HG02642 (cell line): ENCODE data around the gene LETM1.
A peak's percentile ranks its signal among the peaks of the same experiment; 100 is the strongest.

ENCODE experiments used
- ATAC-seq: cut with Tn5 transposase; IDR thresholded peaks from one replicate; pipeline ENCODE4 v1.9.1; 2021; ENCODE audit warnings: mild to moderate bottlenecking; ENCODE audit not compliant: unreplicated experiment, poor library complexity

The LETM1 gene

DNA sequence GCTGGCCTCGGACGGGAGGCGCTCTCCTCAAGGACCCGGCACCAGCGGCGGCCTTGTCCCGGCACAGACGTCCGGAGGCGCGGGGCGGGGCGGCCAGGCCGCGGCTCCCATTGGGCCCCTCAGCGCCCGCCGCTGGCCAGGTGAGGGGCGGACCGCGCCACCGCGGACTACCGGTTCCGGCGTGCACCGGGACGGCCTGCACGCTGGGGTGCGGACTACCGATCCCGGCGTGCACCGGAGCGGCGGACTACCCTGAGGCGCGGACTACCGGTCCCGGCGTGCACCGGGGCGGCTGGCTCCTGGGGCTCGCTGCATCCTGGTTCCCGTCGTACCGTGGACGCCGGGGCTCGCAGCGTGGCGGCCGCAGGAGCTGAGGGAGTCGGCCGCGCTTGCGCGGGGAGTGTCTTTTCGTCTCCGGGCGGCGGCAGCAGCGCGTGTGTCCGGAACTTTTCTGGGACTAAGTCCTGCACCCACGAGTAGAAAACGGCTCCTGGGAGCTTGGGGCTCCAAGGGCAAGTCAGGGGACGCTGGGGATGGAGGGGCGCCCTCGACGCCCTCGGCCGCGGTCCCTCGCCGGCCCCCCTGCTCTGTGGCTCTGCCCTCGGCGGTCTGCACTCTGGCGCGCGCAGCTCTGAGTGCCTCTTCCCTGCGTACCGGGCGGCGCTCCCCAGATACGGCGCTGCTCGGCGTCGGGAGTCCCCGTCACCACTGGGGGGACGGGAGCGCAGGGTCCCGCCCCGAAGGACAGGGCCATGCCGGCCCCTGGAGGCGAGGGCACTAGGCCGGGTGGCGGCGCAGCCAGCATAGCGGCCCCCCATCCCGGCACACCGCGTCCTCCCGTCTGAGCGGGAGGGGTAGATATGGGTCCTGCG, at the start of gene LETM1:
Gene LETM1, minus strand, starts transcription at position 86 of the 872 bp plus-strand sequence. CDS start 206 bp downstream, outside the sequence.
- peak; percentile 87 for ATAC-seq

DNA sequence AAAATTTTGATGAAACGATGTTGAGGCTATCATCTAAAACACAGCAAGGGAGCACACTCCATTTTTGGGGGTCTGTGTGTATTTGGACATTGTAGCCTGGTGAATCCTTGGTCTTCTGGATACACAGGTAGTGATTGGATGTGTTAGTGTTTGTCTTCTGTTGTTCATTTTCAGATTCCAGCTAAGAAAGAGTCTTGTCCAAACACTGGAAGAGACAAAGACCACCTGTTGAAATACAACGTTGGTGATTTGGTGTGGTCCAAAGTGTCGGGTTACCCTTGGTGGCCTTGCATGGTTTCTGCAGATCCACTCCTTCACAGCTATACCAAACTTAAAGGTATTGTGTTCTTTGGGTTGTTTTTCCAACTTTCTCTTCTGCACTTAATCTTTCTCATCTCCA, 48.1 kb upstream of the LETM1 start:
- ATAC-seq, result no peak

- no peak for ATAC-seq
These were observed 47.1 kb upstream of the LETM1 start for GRCh38 chr4:1903035-1903434.

DNA sequence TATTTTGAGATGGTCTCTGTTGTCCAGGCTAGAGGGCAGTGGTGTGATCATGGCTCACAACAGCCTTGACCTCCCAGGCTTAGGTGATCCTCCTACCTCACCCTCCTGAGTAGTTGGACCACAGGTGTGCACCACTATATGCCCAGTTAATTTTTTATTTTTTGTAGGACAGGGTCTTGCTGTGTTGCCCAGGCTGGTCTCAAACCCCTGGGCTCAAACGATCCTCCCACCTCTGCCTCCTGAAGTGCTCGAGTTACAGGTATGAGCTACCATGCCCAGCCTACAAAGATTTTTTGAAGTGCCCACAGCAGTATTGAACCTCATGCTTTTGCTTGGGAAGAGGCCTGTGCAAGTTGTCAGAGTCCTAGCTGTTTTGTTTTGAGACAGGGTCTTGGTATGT, 46.3 kb upstream of the LETM1 start:
- no peak for ATAC-seq

- ATAC-seq, result no peak
These were observed 45.2 kb upstream of the LETM1 start for GRCh38 chr4:1901127-1901526.

DNA sequence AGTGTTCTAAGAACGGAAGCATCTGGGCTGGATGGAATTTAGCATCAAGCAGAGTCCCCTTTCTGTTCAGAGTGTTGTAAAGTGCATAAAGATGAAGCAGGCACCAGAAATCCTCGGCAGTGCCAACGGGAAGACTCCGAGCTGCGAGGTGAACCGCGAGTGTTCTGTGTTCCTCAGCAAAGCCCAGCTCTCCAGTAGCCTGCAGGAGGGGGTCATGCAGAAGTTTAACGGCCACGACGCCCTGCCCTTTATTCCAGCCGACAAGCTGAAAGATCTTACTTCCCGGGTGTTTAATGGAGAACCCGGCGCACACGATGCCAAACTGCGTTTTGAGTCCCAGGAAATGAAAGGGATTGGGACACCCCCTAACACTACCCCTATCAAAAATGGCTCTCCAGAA, 44.7 kb upstream of the LETM1 start:
- no peak for ATAC-seq

GRCh38 chr4:1900087-1900433, 44.1 kb upstream of the LETM1 start:
- ATAC-seq, result no peak

- ATAC-seq, result peak; percentile 81
These were observed 43.5 kb upstream of the LETM1 start for GRCh38 chr4:1899149-1900086.

DNA sequence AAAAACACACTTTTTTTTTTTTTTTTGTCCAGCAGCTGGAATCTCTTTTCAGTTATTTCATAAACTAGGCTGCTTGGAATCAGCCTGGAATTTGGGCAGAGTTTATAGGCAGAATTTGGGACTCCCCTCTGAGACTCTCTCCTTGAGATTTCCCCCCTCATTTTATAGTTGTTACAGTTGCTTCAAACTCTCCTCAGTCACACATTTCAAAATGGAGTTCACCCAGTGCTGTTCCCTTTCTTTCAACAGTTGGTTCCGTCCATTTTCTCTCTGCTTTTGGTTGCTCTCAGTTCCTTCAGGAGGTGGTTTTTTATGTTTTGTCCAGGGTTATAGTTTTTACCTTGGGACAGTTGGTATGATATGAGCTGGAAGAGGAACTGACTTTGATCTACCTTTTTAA, 42.7 kb upstream of the LETM1 start:
- no peak for ATAC-seq

DNA sequence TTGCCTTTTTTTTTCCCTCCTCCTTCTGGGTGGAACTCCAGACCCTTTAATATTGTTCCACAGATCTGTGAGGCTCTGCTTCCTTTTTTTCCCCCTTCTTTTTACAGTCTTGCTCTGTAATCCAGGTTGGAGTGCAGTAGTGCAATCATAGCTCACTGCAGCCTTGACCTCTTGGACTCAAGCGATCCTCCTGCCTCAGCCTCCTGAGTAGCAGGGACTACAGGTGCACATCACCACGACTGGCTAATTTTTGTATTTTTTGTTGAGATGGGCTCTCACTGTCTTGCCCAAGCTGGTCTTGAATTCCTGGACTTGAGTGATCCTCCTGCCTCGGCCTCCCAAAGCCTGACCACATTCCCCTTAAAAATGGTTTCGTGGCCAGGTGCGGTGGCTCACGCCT, 42.1 kb upstream of the LETM1 start:
- no peak for ATAC-seq

GRCh38 chr4:1896658-1896991, 40.7 kb upstream of the LETM1 start:
- ATAC-seq, result no peak

- no peak for ATAC-seq
These were observed 40.2 kb upstream of the LETM1 start for GRCh38 chr4:1895971-1896657.

DNA sequence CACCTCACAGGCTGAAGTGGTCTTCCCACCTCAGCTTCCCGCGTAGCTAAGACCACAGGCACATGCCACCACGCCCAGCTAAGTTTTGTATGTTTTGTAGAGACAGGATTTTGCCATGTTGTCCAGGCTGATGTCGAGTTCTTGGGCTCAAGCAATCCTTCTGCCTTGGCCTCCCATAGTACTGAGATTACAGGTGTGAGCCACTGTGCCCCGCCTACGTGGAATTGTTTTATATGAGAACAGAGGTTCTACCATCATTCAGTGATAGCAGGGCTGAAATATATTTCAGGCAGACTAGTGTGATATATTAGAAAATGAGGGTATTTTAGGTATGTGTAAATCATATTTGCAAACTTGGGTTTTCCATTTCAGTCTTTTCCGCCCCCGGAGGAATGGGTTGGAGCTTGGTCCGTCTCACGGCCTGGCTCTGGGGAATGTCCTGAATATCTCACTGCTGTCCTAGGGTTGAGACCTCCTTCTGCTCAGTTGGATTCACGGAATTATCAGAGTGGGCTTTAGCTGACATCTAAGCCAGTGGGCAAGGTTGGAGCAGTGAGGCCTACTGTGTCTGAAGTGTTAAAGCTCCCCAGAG, 35.1 kb upstream of the LETM1 start:
- ATAC-seq, result no peak

GRCh38 chr4:1887052-1887451, 31.1 kb upstream of the LETM1 start:
- no peak for ATAC-seq

DNA sequence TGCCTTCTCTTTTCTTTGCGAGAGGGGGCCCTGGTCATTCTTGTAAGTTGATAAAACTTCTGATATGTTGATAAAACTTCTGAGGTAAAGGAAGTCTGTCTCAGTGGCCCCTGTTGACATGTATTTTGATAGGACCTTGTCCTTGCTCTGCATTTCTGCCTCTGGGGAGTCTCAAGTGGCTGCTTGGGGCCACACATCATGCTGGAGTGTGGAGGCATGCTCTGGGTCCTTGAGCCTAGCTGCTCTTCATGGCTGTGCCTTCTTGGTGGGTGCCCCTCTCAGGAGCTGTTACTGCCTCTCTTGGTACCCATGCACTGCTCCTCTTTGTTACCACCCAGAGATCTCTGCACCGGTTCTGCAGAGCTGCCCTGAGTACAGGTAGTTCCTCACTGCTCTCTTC, 29.5 kb upstream of the LETM1 start:
- ATAC-seq, result no peak

- no peak for ATAC-seq
These were observed 27.6 kb upstream of the LETM1 start for GRCh38 chr4:1883583-1883982.

GRCh38 chr4:1882850-1883271, 26.9 kb upstream of the LETM1 start:
- no peak for ATAC-seq

GRCh38 chr4:1880332-1880731, 24.4 kb upstream of the LETM1 start:
- no peak for ATAC-seq

GRCh38 chr4:1879485-1879884, 23.5 kb upstream of the LETM1 start:
- no peak for ATAC-seq

- no peak for ATAC-seq
These were observed 18.2 kb upstream of the LETM1 start for GRCh38 chr4:1874201-1874600.
